Right forelimb (tissue), 1 donor: ENCODE results near the gene ZNF853.
A peak's percentile ranks its signal among the peaks of the same experiment; 100 is the strongest.
"Not testable (repeated sequence)": the region's sequence is repeated elsewhere in the genome, so short reads cannot be mapped to it uniquely, and the experiment has no call there.

Experiments used
- DNase-seq: peaks from one replicate; pipeline ENCODE4 v3.0.0-alpha.2; 2018

ZNF853 gene

GRCh38 chr7:6614953-6615722, at the start of gene ZNF853:
Gene ZNF853, plus strand, starts transcription at chr7:6615610. Its CDS starts 565 bp downstream, at chr7:6616175.
- DNase-seq = no peak

- DNase-seq = no peak
Measured at GRCh38 chr7:6565655-6566054, 49.8 kb upstream of the ZNF853 start.

GRCh38 chr7:6567886-6568285, 47.5 kb upstream of the ZNF853 start:
- DNase-seq = no peak

GRCh38 chr7:6571160-6571779, 44.1 kb upstream of the ZNF853 start:
- no peak for DNase-seq

GRCh38 chr7:6575281-6576023, 40.0 kb upstream of the ZNF853 start:
- no peak for DNase-seq

GRCh38 chr7:6576024-6576866, 39.2 kb upstream of the ZNF853 start:
- no peak for DNase-seq

GRCh38 chr7:6576867-6577368, 38.5 kb upstream of the ZNF853 start:
- DNase-seq = not testable (repeated sequence)

GRCh38 chr7:6577369-6578113, 37.9 kb upstream of the ZNF853 start, which contains the start of gene ZDHHC4:
Gene ZDHHC4, plus strand, starts transcription at chr7:6577454. Its CDS starts 3,108 bp downstream, at chr7:6580562.
- DNase-seq = peak; percentile 95

GRCh38 chr7:6578114-6579084, 37.0 kb upstream of the ZNF853 start:
- DNase-seq = no peak

GRCh38 chr7:6579446-6579845, 36.0 kb upstream of the ZNF853 start:
- DNase-seq = no peak

- not testable (repeated sequence) for DNase-seq
Measured at GRCh38 chr7:6585746-6586432, 29.5 kb upstream of the ZNF853 start.

GRCh38 chr7:6588566-6588965, 26.8 kb upstream of the ZNF853 start:
- no peak for DNase-seq

- DNase-seq = no peak
Measured at GRCh38 chr7:6589151-6589828, 26.1 kb upstream of the ZNF853 start.

- peak; percentile 87 for DNase-seq
Measured at GRCh38 chr7:6589829-6590644, 25.4 kb upstream of the ZNF853 start, which contains the start of gene INTS15. Gene INTS15, plus strand, starts transcription at chr7:6590021. Its CDS starts 263 bp downstream, at chr7:6590284.

GRCh38 chr7:6590645-6591110, 24.7 kb upstream of the ZNF853 start:
- DNase-seq = no peak

- DNase-seq = no peak
Measured at GRCh38 chr7:6600093-6600492, 15.3 kb upstream of the ZNF853 start.

- no peak for DNase-seq
Measured at GRCh38 chr7:6604458-6604857, 11.0 kb upstream of the ZNF853 start.
